ENCODE results near the gene JMJD8.

JMJD8 gene

GRCh38 chr16:648071-648780 lies 35.9 kb downstream of the JMJD8 start (continued):
- TF ChIP-seq ZBTB11 (tag by site-specific recombination; conservative IDR thresholded peaks at IDR 0.05; ENCODE audit: low read depth) (no peak), WT1 (tag by site-specific recombination; IDR thresholded peaks at IDR 0.05) (no peak), ZNF449 (tag by site-specific recombination; IDR thresholded peaks at IDR 0.05) (peak; percentile 53), ZNF391 (tag by site-specific recombination; IDR thresholded peaks at IDR 0.05; ENCODE audit: borderline replicate concordance, low read depth) (no peak), ZSCAN18 (tag by site-specific recombination; IDR thresholded peaks at IDR 0.05) (no peak), GLIS1 (tag by site-specific recombination; IDR thresholded peaks at IDR 0.05) (peak; percentile 74), ZNF501 (tag by site-specific recombination; IDR thresholded peaks at IDR 0.05) (peak; percentile 22; the same call in 1 of the 2 replicates), GLIS2 (tag by site-specific recombination; IDR thresholded peaks at IDR 0.05) (peak; percentile 79), BCL6B (tag by site-specific recombination; IDR thresholded peaks at IDR 0.05) (no peak), GLI2 (tag by site-specific recombination; IDR thresholded peaks at IDR 0.05; ENCODE audit: borderline replicate concordance, low read depth) (no peak), GLI4 (tag by site-specific recombination; IDR thresholded peaks at IDR 0.05) (no peak), ZNF37A (tag by site-specific recombination; IDR thresholded peaks at IDR 0.05) (no peak), KLF7 (tag by site-specific recombination; IDR thresholded peaks at IDR 0.05; ENCODE audit: borderline replicate concordance) (peak; percentile 72), ZNF580 (tag by site-specific recombination; IDR thresholded peaks at IDR 0.05) (no peak), ZNF2 (tag by site-specific recombination; IDR thresholded peaks at IDR 0.05) (peak; percentile 84), ZNF248 (tag by site-specific recombination; IDR thresholded peaks at IDR 0.05) (no peak), ATF2 (tag by site-specific recombination; IDR thresholded peaks at IDR 0.05; ENCODE audit: low read depth) (no peak), PRDM4 (tag by site-specific recombination; IDR thresholded peaks at IDR 0.05) (peak; percentile 84), ZNF169 (tag by site-specific recombination; IDR thresholded peaks at IDR 0.05) (no peak), ZNF211 (tag by site-specific recombination; IDR thresholded peaks at IDR 0.05; ENCODE audit: low read depth) (no peak), ZBTB49 (tag by site-specific recombination; IDR thresholded peaks at IDR 0.05; ENCODE audit: low read depth) (no peak), ZNF223 (tag by site-specific recombination; IDR thresholded peaks at IDR 0.05) (no peak), ZNF510 (tag by site-specific recombination; IDR thresholded peaks at IDR 0.05; ENCODE audit: insufficient replicate concordance) (no peak), ZFP37 (tag by site-specific recombination; IDR thresholded peaks at IDR 0.05) (no peak), ZSCAN23 (tag by site-specific recombination; IDR thresholded peaks at IDR 0.05) (no peak)

Measured in HEK293 (cell line).